HepG2 (cell line): Measurements from ENCODE around the gene ITPK1. TPM values are rescaled to one million over a fixed set of nuclear protein-coding genes. Genes with fewer than 3 reads are reported as not detected.

Experiments used
- ARHGAP35 ChIP-seq: sonication (generic); formaldehyde crosslinking; IDR thresholded peaks from 2 replicates; pipeline ENCODE4 v1.9.0; 2022; ENCODE audit warnings: mild to moderate bottlenecking, inconsistent platforms, moderate library complexity, missing genetic modification reagents, borderline replicate concordance
- BCL3 ChIP-seq: sonication (generic); formaldehyde crosslinking; IDR thresholded peaks from 2 replicates; pipeline ENCODE4 v1.5.1; 2020; ENCODE audit warnings: mild to moderate bottlenecking, missing genetic modification reagents, moderate library complexity
- CCDC6 ChIP-seq: sonication (generic); formaldehyde crosslinking; IDR thresholded peaks from 2 replicates; pipeline ENCODE4 v1.8.1; 2022; ENCODE audit warnings: mild to moderate bottlenecking, missing genetic modification reagents, moderate library complexity
- CSRNP2 ChIP-seq: sonication (generic); formaldehyde crosslinking; conservative IDR thresholded peaks from 2 replicates; pipeline ENCODE4 v1.8.0; 2022; ENCODE audit warnings: low read depth, missing genetic modification reagents
- HMGA1 ChIP-seq: sonication (generic); formaldehyde crosslinking; conservative IDR thresholded peaks from 2 replicates; pipeline ENCODE4 v1.4.0; 2020; ENCODE audit warnings: missing genetic modification reagents
- IKZF4 ChIP-seq: sonication (generic); formaldehyde crosslinking; IDR thresholded peaks from 2 replicates; pipeline ENCODE4 v1.5.1; 2020; ENCODE audit warnings: borderline replicate concordance, mild to moderate bottlenecking, low read depth, missing genetic modification reagents; ENCODE audit errors: not compliant biosample characterization
- JUNB ChIP-seq: sonication (generic); formaldehyde crosslinking; IDR thresholded peaks from 2 replicates; pipeline ENCODE4 v1.8.0; 2022; ENCODE audit warnings: missing genetic modification reagents, mild to moderate bottlenecking, borderline replicate concordance
- MLX ChIP-seq: IDR thresholded peaks from 2 replicates; pipeline ENCODE4 v1.6.1; 2016
- RAD51 ChIP-seq: fragments of 450-650 bp; IDR thresholded peaks from 2 replicates; pipeline ENCODE4 v1.6.1; 2016; ENCODE audit warnings: borderline replicate concordance
- RELA ChIP-seq: sonication (generic); formaldehyde crosslinking; IDR thresholded peaks from 2 replicates; pipeline ENCODE4 v1.4.0; 2020; ENCODE audit warnings: missing genetic modification reagents
- SP2 ChIP-seq: sonication (generic); formaldehyde crosslinking; IDR thresholded peaks from 2 replicates; pipeline ENCODE4 v1.5.1; 2020; ENCODE audit warnings: mild to moderate bottlenecking, missing genetic modification reagents
- ZNF143 ChIP-seq: sonication (generic); formaldehyde crosslinking; IDR thresholded peaks from 2 replicates; pipeline ENCODE4 v1.4.0; 2020; ENCODE audit warnings: missing genetic modification reagents
- ZNF205 ChIP-seq: IDR thresholded peaks from 2 replicates; pipeline ENCODE4 v1.6.1; 2018; ENCODE audit warnings: missing biosample characterization, missing genetic modification reagents
- ZNF501 ChIP-seq: sonication (generic); formaldehyde crosslinking; IDR thresholded peaks from 2 replicates; pipeline ENCODE4 v1.5.1; 2020; ENCODE audit warnings: mild to moderate bottlenecking, moderate library complexity, missing genetic modification reagents
- ZNF572 ChIP-seq: sonication (generic); formaldehyde crosslinking; IDR thresholded peaks from 2 replicates; pipeline ENCODE4 v1.5.1; 2020; ENCODE audit warnings: mild to moderate bottlenecking, missing genetic modification reagents
- ZNF816 ChIP-seq: sonication (generic); formaldehyde crosslinking; IDR thresholded peaks from 2 replicates; pipeline ENCODE4 v1.8.0; 2022; ENCODE audit warnings: missing genetic modification reagents, mild to moderate bottlenecking, borderline replicate concordance
- ZSCAN31 ChIP-seq: sonication (generic); formaldehyde crosslinking; IDR thresholded peaks from 2 replicates; pipeline ENCODE4 v1.5.0; 2020; ENCODE audit warnings: low read depth, mild to moderate bottlenecking, missing genetic modification reagents
- polyA plus RNA-seq, 8 experiments: library from polyadenylated mRNA; depleted of rRNA in 3 of 8; stranded (reverse) in 7 of 8; unstranded in 1 of 8; fragments of >200 nt; fragmentation: Illumina TruSeq in 4 of 8; extraction: Trizol in 4 of 8; gene quantifications; 2 replicates each; pipeline versions ENCODE4 v1.2.1 to v1.2.3, GENCODE V29; 2011 to 2016; ENCODE audit warnings: low read depth in 4 of 8, missing spikeins in 1 of 8, mixed read lengths in 1 of 8; ENCODE audit not compliant: insufficient read depth in 1 of 8
- total RNA-seq, 5 experiments: library from RNA; depleted of rRNA; stranded (reverse); fragments of >200 nt; fragmentation: Illumina TruSeq; extraction: Trizol; gene quantifications; 2 replicates each; pipeline ENCODE4 v1.2.3, GENCODE V29; 2016; ENCODE audit warnings: low read depth in 1 of 5
- TF ChIP-seq, protein P1 (sequence below): sonication (generic); IDR thresholded peaks from 2 replicates; pipeline ENCODE4 v1.6.1; 2016; ENCODE audit warnings: low read depth, borderline replicate concordance
- TF ChIP-seq, protein P2 (sequence below), 2 experiments: IDR thresholded peaks; 2 replicates each; pipeline ENCODE4 v1.6.1; 2011 to 2012; ENCODE audit warnings: low read length in 2 of 2, borderline replicate concordance in 1 of 2, low read depth in 1 of 2, mild to moderate bottlenecking in 1 of 2, moderate library complexity in 1 of 2
- TF ChIP-seq, protein P3 (sequence below): sonication (generic); formaldehyde crosslinking; conservative IDR thresholded peaks from 2 replicates; pipeline ENCODE4 v1.4.0; 2020; ENCODE audit warnings: missing genetic modification reagents

The ITPK1 gene
- total and polyA plus RNA-seq, 2 of the 13 experiments (the other 11 are each of a cell fraction or from before 2014, with no cell fraction given) = 20.5 to 47.5 TPM

GRCh38 chr14:93019367-93019843 is 96.3 kb downstream of the ITPK1 start (continued):
- no peak for TF ChIP-seq JUNB (CRISPR knock-in tag)
- no peak for TF ChIP-seq RELA
- no peak for TF ChIP-seq ARHGAP35
- no peak for TF ChIP-seq ZNF816 (CRISPR knock-in tag)
- TF ChIP-seq, protein P1, sequence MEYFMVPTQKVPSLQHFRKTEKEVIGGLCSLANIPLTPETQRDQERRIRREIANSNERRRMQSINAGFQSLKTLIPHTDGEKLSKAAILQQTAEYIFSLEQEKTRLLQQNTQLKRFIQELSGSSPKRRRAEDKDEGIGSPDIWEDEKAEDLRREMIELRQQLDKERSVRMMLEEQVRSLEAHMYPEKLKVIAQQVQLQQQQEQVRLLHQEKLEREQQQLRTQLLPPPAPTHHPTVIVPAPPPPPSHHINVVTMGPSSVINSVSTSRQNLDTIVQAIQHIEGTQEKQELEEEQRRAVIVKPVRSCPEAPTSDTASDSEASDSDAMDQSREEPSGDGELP = peak; percentile 57; the same call in 1 of the 2 replicates
- no peak for TF ChIP-seq MLX (CRISPR knock-in tag)
- TF ChIP-seq, protein P2, sequence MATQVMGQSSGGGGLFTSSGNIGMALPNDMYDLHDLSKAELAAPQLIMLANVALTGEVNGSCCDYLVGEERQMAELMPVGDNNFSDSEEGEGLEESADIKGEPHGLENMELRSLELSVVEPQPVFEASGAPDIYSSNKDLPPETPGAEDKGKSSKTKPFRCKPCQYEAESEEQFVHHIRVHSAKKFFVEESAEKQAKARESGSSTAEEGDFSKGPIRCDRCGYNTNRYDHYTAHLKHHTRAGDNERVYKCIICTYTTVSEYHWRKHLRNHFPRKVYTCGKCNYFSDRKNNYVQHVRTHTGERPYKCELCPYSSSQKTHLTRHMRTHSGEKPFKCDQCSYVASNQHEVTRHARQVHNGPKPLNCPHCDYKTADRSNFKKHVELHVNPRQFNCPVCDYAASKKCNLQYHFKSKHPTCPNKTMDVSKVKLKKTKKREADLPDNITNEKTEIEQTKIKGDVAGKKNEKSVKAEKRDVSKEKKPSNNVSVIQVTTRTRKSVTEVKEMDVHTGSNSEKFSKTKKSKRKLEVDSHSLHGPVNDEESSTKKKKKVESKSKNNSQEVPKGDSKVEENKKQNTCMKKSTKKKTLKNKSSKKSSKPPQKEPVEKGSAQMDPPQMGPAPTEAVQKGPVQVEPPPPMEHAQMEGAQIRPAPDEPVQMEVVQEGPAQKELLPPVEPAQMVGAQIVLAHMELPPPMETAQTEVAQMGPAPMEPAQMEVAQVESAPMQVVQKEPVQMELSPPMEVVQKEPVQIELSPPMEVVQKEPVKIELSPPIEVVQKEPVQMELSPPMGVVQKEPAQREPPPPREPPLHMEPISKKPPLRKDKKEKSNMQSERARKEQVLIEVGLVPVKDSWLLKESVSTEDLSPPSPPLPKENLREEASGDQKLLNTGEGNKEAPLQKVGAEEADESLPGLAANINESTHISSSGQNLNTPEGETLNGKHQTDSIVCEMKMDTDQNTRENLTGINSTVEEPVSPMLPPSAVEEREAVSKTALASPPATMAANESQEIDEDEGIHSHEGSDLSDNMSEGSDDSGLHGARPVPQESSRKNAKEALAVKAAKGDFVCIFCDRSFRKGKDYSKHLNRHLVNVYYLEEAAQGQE (IDR thresholded peaks at IDR 0.05; ENCODE audit: borderline replicate concordance in 1 of 2, low read depth in 1 of 2, low read length in 2 of 2) = no peak
- no peak for TF ChIP-seq ZNF572 (CRISPR knock-in tag)
- TF ChIP-seq BCL3 (CRISPR knock-in tag) = 0 out of 2 replicates have a peak, but pooled peaks have one; percentile 57
- no peak for TF ChIP-seq ZNF143 (CRISPR knock-in tag)
- TF ChIP-seq CCDC6 (CRISPR knock-in tag) = no peak
- TF ChIP-seq CSRNP2 = no peak
- no peak for TF ChIP-seq HMGA1 (CRISPR knock-in tag)
- TF ChIP-seq ZNF501 (CRISPR knock-in tag) = no peak
- no peak for TF ChIP-seq RAD51
- 0 out of 2 replicates have a peak, but pooled peaks have one; percentile 9 for TF ChIP-seq ZSCAN31 (CRISPR knock-in tag)
- no peak for TF ChIP-seq ZNF205 (CRISPR knock-in tag)
- TF ChIP-seq IKZF4 (CRISPR knock-in tag) = no peak
- TF ChIP-seq, protein P3, sequence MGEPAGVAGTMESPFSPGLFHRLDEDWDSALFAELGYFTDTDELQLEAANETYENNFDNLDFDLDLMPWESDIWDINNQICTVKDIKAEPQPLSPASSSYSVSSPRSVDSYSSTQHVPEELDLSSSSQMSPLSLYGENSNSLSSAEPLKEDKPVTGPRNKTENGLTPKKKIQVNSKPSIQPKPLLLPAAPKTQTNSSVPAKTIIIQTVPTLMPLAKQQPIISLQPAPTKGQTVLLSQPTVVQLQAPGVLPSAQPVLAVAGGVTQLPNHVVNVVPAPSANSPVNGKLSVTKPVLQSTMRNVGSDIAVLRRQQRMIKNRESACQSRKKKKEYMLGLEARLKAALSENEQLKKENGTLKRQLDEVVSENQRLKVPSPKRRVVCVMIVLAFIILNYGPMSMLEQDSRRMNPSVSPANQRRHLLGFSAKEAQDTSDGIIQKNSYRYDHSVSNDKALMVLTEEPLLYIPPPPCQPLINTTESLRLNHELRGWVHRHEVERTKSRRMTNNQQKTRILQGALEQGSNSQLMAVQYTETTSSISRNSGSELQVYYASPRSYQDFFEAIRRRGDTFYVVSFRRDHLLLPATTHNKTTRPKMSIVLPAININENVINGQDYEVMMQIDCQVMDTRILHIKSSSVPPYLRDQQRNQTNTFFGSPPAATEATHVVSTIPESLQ (CRISPR knock-in tag) = no peak
- TF ChIP-seq SP2 (CRISPR knock-in tag) = no peak
